GM12878 (cell line): ENCODE results near the gene KCTD2. TPM values are rescaled to one million over a fixed set of nuclear protein-coding genes. Genes with fewer than 3 reads are reported as not detected.

Experiments used
- ATAC-seq: fragments of 200-7000 bp; cut with Tn5 transposase; 3 replicates; pipeline ENCODE4 v1.9.1; 2020; ENCODE audit warnings: mild to moderate bottlenecking, moderate library complexity
- BruUV-seq: library from RNA; stranded (reverse); fragments of 400-500 nt; replicated peaks from 2 replicates; lab custom pipeline; 2021; lab: Mats Ljungman, UMichigan
- CTCF ChIA-PET: fragments of 300-600 bp; sonication (Branson Sonifier 250); formaldehyde crosslinking; extraction: SDS; loops from one replicate; lab custom pipeline; 2021; ENCODE audit warnings: inconsistent platforms; lab: Yijun Ruan, JAX
- POLR2A ChIA-PET: fragments of 350-600 bp; formaldehyde crosslinking; extraction: SDS; loops from one replicate; lab custom pipeline; 2021; ENCODE audit warnings: inconsistent platforms; lab: Charles Lee
- RAD21 ChIA-PET: fragments of 300-600 bp; sonication (Branson Sonifier 250); formaldehyde crosslinking; loops from one replicate; lab custom pipeline; 2023; ENCODE audit warnings: antibody characterized with exemption; ENCODE audit not compliant: unreplicated experiment; lab: Charles Lee
- SMC1A ChIA-PET: fragments of 300-600 bp; sonication (Branson Sonifier 250); formaldehyde crosslinking; loops from one replicate; lab custom pipeline; 2023; ENCODE audit not compliant: unreplicated experiment, uncharacterized antibody; lab: Charles Lee
- DNase-seq: peaks from one replicate; pipeline ENCODE4 v3.0.0-alpha.2; 2011; ENCODE audit warnings: low read depth, low spot score
- FAIRE-seq: peaks from 3 replicates; lab custom pipeline; 2011; peaks lifted over from hg19 to GRCh38; lab: Jason Lieb, UNC
- H2AFZ ChIP-seq: 2 replicates; pipeline ENCODE4 v1.6.0; 2011; ENCODE audit warnings: low read depth, low read length, control low read depth; ENCODE audit not compliant: control insufficient read depth
- H3K27ac ChIP-seq: 2 replicates; pipeline ENCODE4 v1.5.1; 2011; ENCODE audit warnings: control low read depth; ENCODE audit not compliant: control insufficient read depth, insufficient read depth
- H3K27me3 ChIP-seq, 2 experiments: replicated peaks in 1 of 2; 2 replicates each; pipeline versions ENCODE4 v1.6.0 to v1.6.1; 2011; ENCODE audit warnings: low read length in 1 of 2; ENCODE audit not compliant: control insufficient read depth in 2 of 2, insufficient read depth in 2 of 2
- H3K36me3 ChIP-seq, 2 experiments: 2 replicates each; pipeline ENCODE4 v1.5.1; 2011; ENCODE audit warnings: low read length in 1 of 2; ENCODE audit not compliant: control insufficient read depth in 2 of 2, insufficient read depth in 2 of 2
- H3K4me1 ChIP-seq: 2 replicates; pipeline ENCODE4 v1.6.1; 2011; ENCODE audit warnings: mild to moderate bottlenecking, low read length, moderate library complexity, mixed read lengths; ENCODE audit not compliant: control insufficient read depth, insufficient read depth
- H3K4me2 ChIP-seq: 2 replicates; pipeline ENCODE4 v1.6.0; 2011; ENCODE audit warnings: control low read depth; ENCODE audit not compliant: control insufficient read depth, insufficient read depth
- H3K4me3 ChIP-seq: fragments of 200-600 bp; sonication (generic); 2 replicates; pipeline ENCODE4 v1.5.1; 2016
- H3K79me2 ChIP-seq: 2 replicates; pipeline ENCODE4 v1.6.0; 2011; ENCODE audit warnings: low read length; ENCODE audit not compliant: control insufficient read depth, insufficient read depth
- H3K9ac ChIP-seq: 2 replicates; pipeline ENCODE4 v1.8.0; 2011; ENCODE audit warnings: low read length, control low read depth, mixed read lengths; ENCODE audit not compliant: control insufficient read depth, insufficient read depth
- H3K9me3 ChIP-seq: replicated peaks from 3 replicates; pipeline ENCODE4 v1.5.1; 2011; ENCODE audit warnings: mild to moderate bottlenecking, low read length; ENCODE audit not compliant: control insufficient read depth, insufficient read depth
- H4K20me1 ChIP-seq: 2 replicates; pipeline ENCODE4 v1.6.0; 2011; ENCODE audit not compliant: control insufficient read depth, insufficient read depth
- BCL11A ChIP-seq: IDR thresholded peaks from 2 replicates; pipeline ENCODE4 v1.6.1; 2011; ENCODE audit warnings: low read depth, low read length
- CBX3 ChIP-seq: fragments of 200-600 bp; sonication (generic); IDR thresholded peaks from 2 replicates; pipeline ENCODE4 v1.6.1; 2016; ENCODE audit warnings: low read depth, borderline replicate concordance
- EGR1 ChIP-seq, 2 experiments: IDR thresholded peaks; 1 replicate in 1 of 2; 2 replicates in 1 of 2; pipeline ENCODE4 v1.6.1; 2011 to 2012; ENCODE audit warnings: low read depth in 2 of 2, low read length in 2 of 2, borderline replicate concordance in 1 of 2, mild to moderate bottlenecking in 1 of 2, moderate library complexity in 1 of 2
- MXI1 ChIP-seq: fragments of 150-350 bp; IDR thresholded peaks from 2 replicates; pipeline ENCODE4 v1.6.1; 2011; ENCODE audit warnings: low read depth, mild to moderate bottlenecking, inconsistent platforms, low read length, improper control_type of control experiment
- NR2F1 ChIP-seq: fragments of 450-650 bp; conservative IDR thresholded peaks from 2 replicates; pipeline ENCODE4 v1.6.1; 2017; ENCODE audit warnings: mild to moderate bottlenecking
- NRF1 ChIP-seq: conservative IDR thresholded peaks from 2 replicates; pipeline ENCODE4 v1.6.1; 2011; ENCODE audit warnings: mild to moderate bottlenecking, low read depth, low read length, improper control_type of control experiment
- PAX8 ChIP-seq: fragments of 450-650 bp; IDR thresholded peaks from 2 replicates; pipeline ENCODE4 v1.6.1; 2017; ENCODE audit warnings: mild to moderate bottlenecking, moderate library complexity
- RAD51 ChIP-seq: fragments of 450-650 bp; IDR thresholded peaks from 2 replicates; pipeline ENCODE4 v1.6.1; 2016; ENCODE audit warnings: moderate library complexity, mild to moderate bottlenecking, inconsistent platforms
- WGBS: methylation state at CpG from one replicate; pipeline ENCODE4 v1.1.6; 2016; ENCODE audit warnings: low lambda C conversion rate; ENCODE audit not compliant: insufficient replicate concordance, insufficient coverage; ENCODE audit errors: missing lambda C conversion rate; 5-methylcytosine and 5-hydroxymethylcytosine counted together
- in situ Hi-C: fragments of 300-500 bp; cut with MboI; formaldehyde crosslinking; loops from 9 replicates; pipeline ENCODE4 v1.14.3; 2018; ENCODE audit warnings: mixed read lengths
- intact Hi-C: fragments of 100-400 bp; cut with micrococcal nuclease; formaldehyde crosslinking; loops from one replicate; pipeline ENCODE4 v1.14.2; 2022; ENCODE audit not compliant: unreplicated experiment
- polyA plus RNA-seq, 11 experiments: library from polyadenylated mRNA; depleted of rRNA in 4 of 11; unstranded in 6 of 11; stranded (reverse) in 5 of 11; fragments of >200 nt; fragmentation: Nextera tagmentation in 4 of 11; fragmentation: Illumina TruSeq in 1 of 11; extraction: Ambion mirVana in 4 of 11; extraction: Trizol in 1 of 11; gene quantifications; 1 replicate in 1 of 11; 2 replicates in 10 of 11; pipeline versions ENCODE4 v1.2.1 to v1.2.3, GENCODE V29; 2011 to 2016; ENCODE audit warnings: inconsistent platforms in 2 of 11, missing spikeins in 2 of 11, low read depth in 1 of 11
- total RNA-seq, 4 experiments: library from RNA; depleted of rRNA in 3 of 4; stranded (reverse); fragments of >200 nt in 3 of 4; fragmentation: Illumina TruSeq in 1 of 4; extraction: Trizol in 1 of 4; gene quantifications; 2 replicates each; pipeline versions ENCODE4 v1.2.1 to v1.2.3, GENCODE V29; 2013 to 2021
- TF ChIP-seq, protein P1 (sequence below): IDR thresholded peaks from 2 replicates; pipeline ENCODE4 v1.6.1; 2011; ENCODE audit warnings: low read depth, low read length, improper control_type of control experiment, borderline replicate concordance
- TF ChIP-seq, protein P2 (sequence below): fragments of 450-650 bp; IDR thresholded peaks from 2 replicates; pipeline ENCODE4 v1.6.1; 2017; ENCODE audit warnings: low read depth, mild to moderate bottlenecking, moderate library complexity
- TF ChIP-seq, protein P3 (sequence below): fragments of 450-650 bp; IDR thresholded peaks from 2 replicates; pipeline ENCODE4 v1.6.1; 2018; ENCODE audit warnings: borderline replicate concordance, mild to moderate bottlenecking; ENCODE audit not compliant: partially characterized antibody
- TF ChIP-seq, protein P4 (sequence below): fragments of 450-650 bp; IDR thresholded peaks from 2 replicates; pipeline ENCODE4 v1.6.1; 2014; ENCODE audit warnings: mild to moderate bottlenecking
- TF ChIP-seq, protein P5 (sequence below): fragments of 450-650 bp; IDR thresholded peaks from 2 replicates; pipeline ENCODE4 v1.6.1; 2016; ENCODE audit warnings: mild to moderate bottlenecking

Gene KCTD2
- total and polyA plus RNA-seq, 10 of the 15 experiments (the other 5 are each of a cell fraction or from before 2014, with no cell fraction given): 1.5 to 27.5 (median 13.7) TPM

DNA sequence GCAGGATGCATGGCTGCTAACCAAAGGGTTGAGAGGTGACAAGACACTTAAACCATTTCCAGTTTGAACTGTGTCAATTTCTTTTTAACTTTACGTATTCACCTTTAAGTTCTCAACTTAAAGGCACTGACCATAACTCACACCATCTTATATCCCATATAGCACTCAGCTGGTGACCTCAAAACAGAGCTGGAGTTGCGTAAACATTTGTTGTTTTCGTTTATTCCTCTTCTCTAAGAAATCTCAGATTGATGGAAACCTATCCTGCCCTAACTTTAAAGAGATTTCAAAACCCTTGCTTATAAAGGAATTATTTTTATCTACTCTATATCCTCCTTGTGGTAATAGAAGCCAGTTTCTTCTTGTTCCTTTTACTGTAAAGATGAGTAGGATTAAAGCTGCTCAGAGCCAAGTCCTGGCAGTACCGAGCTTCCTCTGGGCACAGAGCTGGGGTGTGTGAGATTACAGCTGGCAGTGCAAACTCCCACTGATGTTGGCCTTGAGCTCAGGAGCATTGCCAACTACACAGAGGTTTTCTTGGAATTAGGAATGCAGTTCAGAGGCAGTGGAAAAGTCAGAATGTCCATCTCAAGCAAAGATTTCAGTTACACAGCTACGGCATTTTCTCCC is 1.3 kb downstream of the KCTD2 start:
- in situ Hi-C loops (no loop called here), intact Hi-C loops (no loop called here)
- peak overlapping the region; percentile 97 for H3K4me3 ChIP-seq
- 51% methylated on average over 5 of the region's 5 CpGs for WGBS
- peaks cover 22% of the 10 kb centered on the region for H3K79me2 ChIP-seq
- no peak overlapping the region for H3K27ac ChIP-seq
- ChIA-PET RAD21 (interaction anchor here (0.5 to 4.3 kb wide), 9 partner anchors 11 to 87 kb away, joined by 3 to 22 read pairs (median 5); no protein-coding TSS in a partner anchor), POLR2A (interaction anchor here (0.5 to 1.4 kb wide), 9 partner anchors 12 to 202 kb away, joined by 3 to 7 read pairs (median 4); partner anchors contain the start of genes CDR2L and MRPL58), CTCF (interaction anchor here (0.8 to 2.7 kb wide), 13 partner anchors 9 to 155 kb away, joined by 3 to 16 read pairs (median 5); partner anchors contain the start of gene MRPL58), SMC1A (interaction anchor here (0.9 to 2.5 kb wide), 8 partner anchors 8 to 124 kb away, joined by 3 to 11 read pairs (median 6); partner anchors contain the start of gene MRPL58)
- H3K36me3 ChIP-seq: no peaks in the 10 kb centered on the region; a peak in 2 of 4 replicates
- peak overlapping the region; percentile 87 for H3K4me2 ChIP-seq
- H3K9me3 ChIP-seq: no peaks in the 10 kb centered on the region
- TF ChIP-seq, protein P1, sequence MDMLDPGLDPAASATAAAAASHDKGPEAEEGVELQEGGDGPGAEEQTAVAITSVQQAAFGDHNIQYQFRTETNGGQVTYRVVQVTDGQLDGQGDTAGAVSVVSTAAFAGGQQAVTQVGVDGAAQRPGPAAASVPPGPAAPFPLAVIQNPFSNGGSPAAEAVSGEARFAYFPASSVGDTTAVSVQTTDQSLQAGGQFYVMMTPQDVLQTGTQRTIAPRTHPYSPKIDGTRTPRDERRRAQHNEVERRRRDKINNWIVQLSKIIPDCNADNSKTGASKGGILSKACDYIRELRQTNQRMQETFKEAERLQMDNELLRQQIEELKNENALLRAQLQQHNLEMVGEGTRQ: no peak
- TF ChIP-seq MXI1 (no peak), PAX8 (no peak), RAD51 (no peak), NR2F1 (no peak), NRF1 (no peak), BCL11A (no peak), CBX3 (no peak), EGR1 (IDR thresholded peaks at IDR 0.05; ENCODE audit: borderline replicate concordance in 1 of 2, low read depth in 2 of 2, low read length in 2 of 2) (no peak)
- TF ChIP-seq, protein P2, sequence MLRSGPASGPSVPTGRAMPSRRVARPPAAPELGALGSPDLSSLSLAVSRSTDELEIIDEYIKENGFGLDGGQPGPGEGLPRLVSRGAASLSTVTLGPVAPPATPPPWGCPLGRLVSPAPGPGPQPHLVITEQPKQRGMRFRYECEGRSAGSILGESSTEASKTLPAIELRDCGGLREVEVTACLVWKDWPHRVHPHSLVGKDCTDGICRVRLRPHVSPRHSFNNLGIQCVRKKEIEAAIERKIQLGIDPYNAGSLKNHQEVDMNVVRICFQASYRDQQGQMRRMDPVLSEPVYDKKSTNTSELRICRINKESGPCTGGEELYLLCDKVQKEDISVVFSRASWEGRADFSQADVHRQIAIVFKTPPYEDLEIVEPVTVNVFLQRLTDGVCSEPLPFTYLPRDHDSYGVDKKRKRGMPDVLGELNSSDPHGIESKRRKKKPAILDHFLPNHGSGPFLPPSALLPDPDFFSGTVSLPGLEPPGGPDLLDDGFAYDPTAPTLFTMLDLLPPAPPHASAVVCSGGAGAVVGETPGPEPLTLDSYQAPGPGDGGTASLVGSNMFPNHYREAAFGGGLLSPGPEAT: no peak
- TF ChIP-seq, protein P3, sequence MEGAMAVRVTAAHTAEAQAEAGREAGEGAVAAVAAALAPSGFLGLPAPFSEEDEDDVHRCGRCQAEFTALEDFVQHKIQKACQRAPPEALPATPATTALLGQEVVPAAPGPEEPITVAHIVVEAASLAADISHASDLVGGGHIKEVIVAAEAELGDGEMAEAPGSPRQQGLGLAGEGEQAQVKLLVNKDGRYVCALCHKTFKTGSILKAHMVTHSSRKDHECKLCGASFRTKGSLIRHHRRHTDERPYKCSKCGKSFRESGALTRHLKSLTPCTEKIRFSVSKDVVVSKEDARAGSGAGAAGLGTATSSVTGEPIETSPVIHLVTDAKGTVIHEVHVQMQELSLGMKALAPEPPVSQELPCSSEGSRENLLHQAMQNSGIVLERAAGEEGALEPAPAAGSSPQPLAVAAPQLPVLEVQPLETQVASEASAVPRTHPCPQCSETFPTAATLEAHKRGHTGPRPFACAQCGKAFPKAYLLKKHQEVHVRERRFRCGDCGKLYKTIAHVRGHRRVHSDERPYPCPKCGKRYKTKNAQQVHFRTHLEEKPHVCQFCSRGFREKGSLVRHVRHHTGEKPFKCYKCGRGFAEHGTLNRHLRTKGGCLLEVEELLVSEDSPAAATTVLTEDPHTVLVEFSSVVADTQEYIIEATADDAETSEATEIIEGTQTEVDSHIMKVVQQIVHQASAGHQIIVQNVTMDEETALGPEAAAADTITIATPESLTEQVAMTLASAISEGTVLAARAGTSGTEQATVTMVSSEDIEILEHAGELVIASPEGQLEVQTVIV: no peak
- TF ChIP-seq, protein P4, sequence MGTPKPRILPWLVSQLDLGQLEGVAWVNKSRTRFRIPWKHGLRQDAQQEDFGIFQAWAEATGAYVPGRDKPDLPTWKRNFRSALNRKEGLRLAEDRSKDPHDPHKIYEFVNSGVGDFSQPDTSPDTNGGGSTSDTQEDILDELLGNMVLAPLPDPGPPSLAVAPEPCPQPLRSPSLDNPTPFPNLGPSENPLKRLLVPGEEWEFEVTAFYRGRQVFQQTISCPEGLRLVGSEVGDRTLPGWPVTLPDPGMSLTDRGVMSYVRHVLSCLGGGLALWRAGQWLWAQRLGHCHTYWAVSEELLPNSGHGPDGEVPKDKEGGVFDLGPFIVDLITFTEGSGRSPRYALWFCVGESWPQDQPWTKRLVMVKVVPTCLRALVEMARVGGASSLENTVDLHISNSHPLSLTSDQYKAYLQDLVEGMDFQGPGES: no peak
- TF ChIP-seq, protein P5, sequence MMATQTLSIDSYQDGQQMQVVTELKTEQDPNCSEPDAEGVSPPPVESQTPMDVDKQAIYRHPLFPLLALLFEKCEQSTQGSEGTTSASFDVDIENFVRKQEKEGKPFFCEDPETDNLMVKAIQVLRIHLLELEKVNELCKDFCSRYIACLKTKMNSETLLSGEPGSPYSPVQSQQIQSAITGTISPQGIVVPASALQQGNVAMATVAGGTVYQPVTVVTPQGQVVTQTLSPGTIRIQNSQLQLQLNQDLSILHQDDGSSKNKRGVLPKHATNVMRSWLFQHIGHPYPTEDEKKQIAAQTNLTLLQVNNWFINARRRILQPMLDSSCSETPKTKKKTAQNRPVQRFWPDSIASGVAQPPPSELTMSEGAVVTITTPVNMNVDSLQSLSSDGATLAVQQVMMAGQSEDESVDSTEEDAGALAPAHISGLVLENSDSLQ: no peak
- no peaks in the 10 kb centered on the region for H4K20me1 ChIP-seq
- no peak for DNase-seq
- ATAC-seq: no peak
- H3K9ac ChIP-seq: no peak overlapping the region; the same call in 1 of the 2 replicates
- BruUV-seq: no TSS peak
- H2AFZ ChIP-seq: no peak overlapping the region
- H3K27me3 ChIP-seq: no peaks in the 10 kb centered on the region
- no peak for FAIRE-seq
- H3K4me1 ChIP-seq: peaks cover 3% of the 10 kb centered on the region
